Osteoblast (primary cell): ENCODE results near the gene CDC27. TPM values are rescaled to one million over a fixed set of nuclear protein-coding genes. Genes with fewer than 3 reads are reported as not detected.
"Not testable (repeated sequence)": the region's sequence is repeated elsewhere in the genome, so short reads cannot be mapped to it uniquely, and the experiment has no call there.

Experiments
- DNase-seq: peaks from one replicate; pipeline ENCODE4 v3.0.0; 2011; ENCODE audit warnings: low spot score, mixed read lengths; ENCODE audit not compliant: insufficient read length; ENCODE audit errors: missing footprints
- H2AFZ ChIP-seq: 2 replicates; pipeline ENCODE4 v1.6.0; 2011; ENCODE audit warnings: mild to moderate bottlenecking, low read length
- H3K27ac ChIP-seq: 2 replicates; pipeline ENCODE4 v1.5.1; 2011; ENCODE audit warnings: mild to moderate bottlenecking, low read depth, low read length, moderate library complexity
- H3K27me3 ChIP-seq: 2 replicates; pipeline ENCODE4 v1.6.0; 2012; ENCODE audit warnings: mild to moderate bottlenecking, control low read depth, inconsistent platforms, low read length, moderate library complexity; ENCODE audit not compliant: insufficient read depth
- H3K36me3 ChIP-seq: 2 replicates; pipeline ENCODE4 v1.5.1; 2011; ENCODE audit warnings: mild to moderate bottlenecking, low read length, control low read depth, moderate library complexity; ENCODE audit not compliant: insufficient read depth
- H3K4me1 ChIP-seq: 2 replicates; pipeline ENCODE4 v1.5.1; 2011; ENCODE audit warnings: mild to moderate bottlenecking, low read length, control low read depth, moderate library complexity; ENCODE audit not compliant: insufficient read depth
- H3K4me2 ChIP-seq: 2 replicates; pipeline ENCODE4 v1.6.0; 2011; ENCODE audit warnings: mild to moderate bottlenecking, low read length; ENCODE audit not compliant: insufficient read depth
- H3K4me3 ChIP-seq: fragments of 200-600 bp; sonication (generic); 3 replicates; pipeline ENCODE4 v1.5.1; 2012; ENCODE audit warnings: mild to moderate bottlenecking, low read length, inconsistent platforms; ENCODE audit not compliant: insufficient read depth
- H3K79me2 ChIP-seq: 2 replicates; pipeline ENCODE4 v1.6.0; 2012; ENCODE audit warnings: mild to moderate bottlenecking, low read length, control low read depth, inconsistent platforms; ENCODE audit not compliant: insufficient read depth
- H3K9me3 ChIP-seq: 2 replicates; pipeline ENCODE4 v1.5.1; 2011; ENCODE audit warnings: low read depth, low read length, control low read depth
- H4K20me1 ChIP-seq: 2 replicates; pipeline ENCODE4 v1.6.0; 2012; ENCODE audit warnings: mild to moderate bottlenecking, low read length, control low read depth; ENCODE audit not compliant: insufficient read depth
- CTCF ChIP-seq: IDR thresholded peaks from 2 replicates; pipeline ENCODE4 v1.5.1; 2011; ENCODE audit warnings: mild to moderate bottlenecking, low read depth, low read length, moderate library complexity; ENCODE audit errors: extremely low read depth
- total RNA-seq: library from RNA; depleted of rRNA; stranded (reverse); fragments of >200 nt; gene quantifications from 2 replicates; pipeline ENCODE4 v1.2.3, GENCODE V29; 2012

CDC27 gene
- total RNA-seq, 1 donor, result 80.3 TPM

GRCh38 chr17:47220531-47220999 lies 31.5 kb upstream of the CDC27 start:
- no peaks in the 10 kb centered on the region for H4K20me1 ChIP-seq
- H3K27ac ChIP-seq, result no peak overlapping the region
- no peaks in the 10 kb centered on the region for H3K36me3 ChIP-seq
- H3K4me3 ChIP-seq, result no peak overlapping the region
- TF ChIP-seq CTCF, result no peak
- no peaks in the 10 kb centered on the region for H3K27me3 ChIP-seq
- no peaks in the 10 kb centered on the region for H3K9me3 ChIP-seq
- no peaks in the 10 kb centered on the region for H3K79me2 ChIP-seq
- H3K4me1 ChIP-seq, result peaks cover 12% of the 10 kb centered on the region
- no peak overlapping the region for H3K4me2 ChIP-seq
- no peak for DNase-seq
- no peak overlapping the region for H2AFZ ChIP-seq

GRCh38 chr17:47219621-47220475 lies 30.8 kb upstream of the CDC27 start:
- no peaks in the 10 kb centered on the region for H4K20me1 ChIP-seq
- H3K4me2 ChIP-seq, result no peak overlapping the region
- no peaks in the 10 kb centered on the region for H3K9me3 ChIP-seq
- H3K36me3 ChIP-seq, result no peaks in the 10 kb centered on the region
- no peak overlapping the region for H3K4me3 ChIP-seq
- H3K27ac ChIP-seq, result no peak overlapping the region
- no peaks in the 10 kb centered on the region for H3K27me3 ChIP-seq
- DNase-seq, result no peak
- TF ChIP-seq CTCF, result no peak
- H2AFZ ChIP-seq, result no peak overlapping the region
- H3K4me1 ChIP-seq, result peaks cover 5% of the 10 kb centered on the region
- no peaks in the 10 kb centered on the region for H3K79me2 ChIP-seq

- TF ChIP-seq CTCF, result no peak
- no peaks in the 10 kb centered on the region for H3K4me1 ChIP-seq
- H3K27me3 ChIP-seq, result no peaks in the 10 kb centered on the region
- H4K20me1 ChIP-seq, result no peaks in the 10 kb centered on the region
- no peak overlapping the region for H3K4me2 ChIP-seq
- H3K36me3 ChIP-seq, result no peaks in the 10 kb centered on the region
- H3K27ac ChIP-seq, result no peak overlapping the region
- H3K9me3 ChIP-seq, result no peaks in the 10 kb centered on the region
- H3K79me2 ChIP-seq, result no peaks in the 10 kb centered on the region
- H3K4me3 ChIP-seq, result no peak overlapping the region
- no peak overlapping the region for H2AFZ ChIP-seq
- no peak for DNase-seq
Observed at GRCh38 chr17:47218896-47219430, 29.9 kb upstream of the CDC27 start.

- H3K4me1 ChIP-seq, H3K79me2 ChIP-seq, H2AFZ ChIP-seq, H3K9me3 ChIP-seq, DNase-seq, H4K20me1 ChIP-seq, H3K27me3 ChIP-seq, H3K27ac ChIP-seq, H3K4me3 ChIP-seq, H3K4me2 ChIP-seq, H3K36me3 ChIP-seq: not testable (repeated sequence)
Observed at GRCh38 chr17:47217279-47217678, 28.2 kb upstream of the CDC27 start.

GRCh38 chr17:47216821-47217220 lies 27.7 kb upstream of the CDC27 start:
- H3K27ac ChIP-seq, H2AFZ ChIP-seq, H3K4me1 ChIP-seq, H3K4me3 ChIP-seq, DNase-seq, H3K79me2 ChIP-seq, H3K36me3 ChIP-seq, H3K4me2 ChIP-seq, H4K20me1 ChIP-seq, H3K9me3 ChIP-seq, H3K27me3 ChIP-seq: not testable (repeated sequence)
